HepG2 (cell line): ENCODE results near the gene ASAP2.

Experiments
- FOSL2 ChIP-seq: sonication (generic); formaldehyde crosslinking; IDR thresholded peaks from 2 replicates; pipeline ENCODE4 v1.4.0; 2020; ENCODE audit warnings: missing genetic modification reagents
- FOXK1 ChIP-seq: sonication (generic); formaldehyde crosslinking; IDR thresholded peaks from 2 replicates; pipeline ENCODE4 v1.4.0; 2020; ENCODE audit warnings: low read depth, missing genetic modification reagents, borderline replicate concordance
- GTF2F1 ChIP-seq: fragments of 150-350 bp; IDR thresholded peaks from 2 replicates; pipeline ENCODE4 v1.6.1; 2014; ENCODE audit warnings: low read length
- HDAC6 ChIP-seq: fragments of 200-600 bp; sonication (generic); IDR thresholded peaks from 2 replicates; pipeline ENCODE4 v1.7.0; 2017; ENCODE audit warnings: mild to moderate bottlenecking, antibody characterized with exemption, low read length, low read depth
- MAX ChIP-seq: IDR thresholded peaks from 2 replicates; pipeline ENCODE4 v1.6.1; 2012; ENCODE audit warnings: inconsistent platforms
- ZC3H4 ChIP-seq: sonication (generic); formaldehyde crosslinking; IDR thresholded peaks from 2 replicates; pipeline ENCODE4 v1.4.0; 2020; ENCODE audit warnings: missing genetic modification reagents, borderline replicate concordance
- ZNF724P ChIP-seq: sonication (generic); formaldehyde crosslinking; IDR thresholded peaks from 2 replicates; pipeline ENCODE4 v1.8.0; 2022; ENCODE audit warnings: missing genetic modification reagents, borderline replicate concordance
- ZNF878 ChIP-seq: sonication (generic); formaldehyde crosslinking; IDR thresholded peaks from 2 replicates; pipeline ENCODE4 v1.8.1; 2023; ENCODE audit warnings: mild to moderate bottlenecking, missing genetic modification reagents, moderate library complexity

DNA sequence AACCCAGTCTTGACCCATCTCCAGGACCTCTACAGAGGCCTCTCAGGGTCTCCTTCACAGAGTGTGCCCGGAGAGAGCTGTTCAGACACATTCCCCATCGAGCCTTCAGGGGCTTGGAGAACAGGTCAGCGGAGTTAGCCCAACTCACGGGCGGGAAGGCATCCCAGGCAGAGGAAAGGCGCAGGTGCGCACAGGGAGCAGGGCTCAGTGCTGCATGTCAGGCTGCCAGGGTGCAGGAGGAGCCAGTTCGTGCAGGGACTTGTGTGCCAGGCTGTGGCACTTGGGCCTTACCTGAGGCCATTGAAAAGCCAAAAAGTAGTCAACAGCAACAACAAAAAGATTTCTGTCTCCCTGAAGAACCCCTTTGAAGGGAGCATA lies 112.7 kb downstream of the ASAP2 start:
- no peak for TF ChIP-seq ZC3H4
- TF ChIP-seq FOXK1 (CRISPR knock-in tag): no peak
- no peak for TF ChIP-seq HDAC6
- TF ChIP-seq ZNF878 (CRISPR knock-in tag): no peak
- TF ChIP-seq MAX: no peak
- TF ChIP-seq ZNF724P (CRISPR knock-in tag): no peak
- TF ChIP-seq GTF2F1: no peak
- no peak for TF ChIP-seq FOSL2 (CRISPR knock-in tag)
